CD4-positive, alpha-beta T cell (primary cell): Measurements from ENCODE around the gene MYO1C. TPM values are rescaled to one million over a fixed set of nuclear protein-coding genes. Genes with fewer than 3 reads are reported as not detected.

Source experiments
- ATAC-seq: fragments of 200-7000 bp; cut with Tn5 transposase; one replicate; pipeline ENCODE4 v1.10.0; 2022; ENCODE audit warnings: mild to moderate bottlenecking; ENCODE audit not compliant: poor library complexity
- CTCF ChIA-PET: fragments of 350-600 bp; sonication (Branson Sonifier 250); formaldehyde crosslinking; loops from one replicate; lab custom pipeline; 2021; ENCODE audit warnings: antibody characterized with exemption, inconsistent platforms; lab: Charles Lee
- POLR2A ChIA-PET: fragments of 350-600 bp; sonication (Branson Sonifier 250); formaldehyde crosslinking; loops from one replicate; lab custom pipeline; 2021; ENCODE audit warnings: antibody characterized with exemption, inconsistent platforms; lab: Charles Lee
- DNase-seq, 14 experiments: peaks; one replicate each; pipeline ENCODE4 v3.0.0-alpha.2; 2013 to 2020; ENCODE audit warnings: mixed read lengths in 2 of 14
- H3K27ac ChIP-seq, 2 donors: one replicate each; pipeline versions ENCODE4 v1.5.1 to v1.7.0; 2013; ENCODE audit warnings: low read length in 2 of 2, low read depth in 1 of 2, mild to moderate bottlenecking in 1 of 2
- H3K27me3 ChIP-seq, 2 experiments: 1 replicate in 1 of 2; 2 replicates in 1 of 2; pipeline versions ENCODE4 v1.6.1 to v1.7.0; 2013; ENCODE audit warnings: low read length in 2 of 2, control low read depth in 1 of 2, mild to moderate bottlenecking in 1 of 2, moderate library complexity in 1 of 2; ENCODE audit not compliant: insufficient read depth in 2 of 2, control insufficient read depth in 1 of 2
- H3K36me3 ChIP-seq: one replicate; pipeline ENCODE4 v1.6.1; 2013; ENCODE audit warnings: low read length, control low read depth; ENCODE audit not compliant: insufficient read depth
- H3K4me1 ChIP-seq: one replicate; pipeline ENCODE4 v1.6.1; 2013; ENCODE audit warnings: low read length, control low read depth; ENCODE audit not compliant: insufficient read depth
- H3K4me3 ChIP-seq: one replicate; pipeline ENCODE4 v1.5.1; 2013; ENCODE audit warnings: mild to moderate bottlenecking, low read length, moderate library complexity
- H3K9me3 ChIP-seq, 2 experiments: 1 replicate in 1 of 2; 2 replicates in 1 of 2; pipeline versions ENCODE4 v1.6.1 to v1.7.0; 2013; ENCODE audit warnings: low read length in 2 of 2, mild to moderate bottlenecking in 2 of 2, control low read depth in 1 of 2, moderate library complexity in 1 of 2; ENCODE audit not compliant: control insufficient read depth in 1 of 2, insufficient read depth in 1 of 2
- H3K27ac Mint-ChIP-seq: one replicate; pipeline ENCODE4 v1.8.0; 2020; ENCODE audit warnings: mixed read lengths
- H3K27me3 Mint-ChIP-seq: one replicate; pipeline ENCODE4 v1.8.0; 2021; ENCODE audit warnings: mixed read lengths
- H3K36me3 Mint-ChIP-seq: one replicate; pipeline ENCODE4 v1.8.0; 2021; ENCODE audit warnings: low read depth, mixed read lengths
- H3K4me1 Mint-ChIP-seq: one replicate; pipeline ENCODE4 v1.8.0; 2021; ENCODE audit warnings: low read depth, mixed read lengths
- H3K4me3 Mint-ChIP-seq: one replicate; pipeline ENCODE4 v1.8.0; 2020; ENCODE audit warnings: mild to moderate bottlenecking, mixed read lengths
- H3K9me3 Mint-ChIP-seq: one replicate; pipeline ENCODE4 v1.8.0; 2020; ENCODE audit warnings: mixed read lengths
- CTCF ChIP-seq: fragments of 200-600 bp; IDR thresholded peaks from one replicate; pipeline ENCODE4 v1.8.0; 2022; ENCODE audit warnings: antibody characterized with exemption, mild to moderate bottlenecking
- intact Hi-C, 2 experiments: fragments of 100-400 bp; cut with DNase I in 1 of 2; cut with micrococcal nuclease in 1 of 2; formaldehyde crosslinking; loops; one replicate each; pipeline versions ENCODE4 v1.15.1 to v1.9.0; 2023 to 2025; cut with DNase I, micrococcal nuclease
- total RNA-seq, 174 experiments: library from RNA in 2 of 174; stranded (reverse) in 2 of 174; gene quantifications; one replicate each; pipeline ENCODE4 v1.2.3 and lab custom pipeline; 2021 to 2026

The MYO1C gene
- total RNA-seq, 2 experiments from 2014 or later: 21.0 to 24.7 TPM

GRCh38 chr17:1539811-1540210, 47.3 kb upstream of the MYO1C start:
- Mint-ChIP-seq H3K27me3 (no peaks in the 10 kb centered on the region), H3K4me1 (no peaks in the 10 kb centered on the region), H3K36me3 (peaks cover 67% of the 10 kb centered on the region), H3K27ac (no peak overlapping the region), H3K4me3 (no peak overlapping the region), H3K9me3 (no peaks in the 10 kb centered on the region)
- CTCF ChIA-PET: no interaction called here
- H3K9me3 ChIP-seq: no peaks in the 10 kb centered on the region
- no peak for TF ChIP-seq CTCF
- H3K27ac ChIP-seq: no peak overlapping the region
- ATAC-seq (no peak), DNase-seq (no peak)
- H3K4me3 ChIP-seq: no peak overlapping the region
- no peaks in the 10 kb centered on the region for H3K27me3 ChIP-seq
- H3K36me3 ChIP-seq: peaks cover 70% of the 10 kb centered on the region
- no peaks in the 10 kb centered on the region for H3K4me1 ChIP-seq
- POLR2A ChIA-PET: no interaction called here
- intact Hi-C loops: no loop called here

DNA sequence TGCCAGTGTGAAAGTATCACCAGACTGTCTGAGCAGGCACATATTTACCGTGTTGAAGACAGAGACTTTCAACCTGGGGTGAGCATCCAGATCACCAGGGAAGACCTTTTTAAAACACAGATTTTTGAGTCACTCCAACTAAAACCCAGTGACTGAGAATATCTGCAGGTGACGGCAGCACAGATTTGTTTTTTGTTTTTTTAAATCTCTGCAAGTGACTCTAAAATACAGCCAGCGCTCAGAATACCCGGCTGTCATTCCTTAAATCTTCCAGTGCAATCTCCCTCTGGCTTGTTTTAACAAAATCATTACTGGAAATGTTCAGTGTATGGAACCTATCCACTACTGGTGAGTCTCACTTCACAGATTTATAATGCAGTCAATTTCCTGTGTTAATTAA, 43.3 kb upstream of the MYO1C start:
- H3K4me3 Mint-ChIP-seq: no peak overlapping the region
- Histone ChIP-seq H3K36me3 (peaks cover 67% of the 10 kb centered on the region), H3K27me3 (no peaks in the 10 kb centered on the region), H3K4me1 (no peaks in the 10 kb centered on the region), H3K9me3 (no peaks in the 10 kb centered on the region), H3K4me3 (no peak overlapping the region), H3K27ac (no peak overlapping the region)
- POLR2A ChIA-PET: no interaction called here
- ATAC-seq (no peak), DNase-seq (no peak)
- CTCF ChIA-PET: no interaction called here
- TF ChIP-seq CTCF: no peak
- H3K9me3 Mint-ChIP-seq: no peaks in the 10 kb centered on the region
- no peaks in the 10 kb centered on the region for H3K27me3 Mint-ChIP-seq
- intact Hi-C loops: no loop called here
- H3K4me1 Mint-ChIP-seq: no peaks in the 10 kb centered on the region
- H3K27ac Mint-ChIP-seq: no peak overlapping the region
- H3K36me3 Mint-ChIP-seq: peaks cover 62% of the 10 kb centered on the region

DNA sequence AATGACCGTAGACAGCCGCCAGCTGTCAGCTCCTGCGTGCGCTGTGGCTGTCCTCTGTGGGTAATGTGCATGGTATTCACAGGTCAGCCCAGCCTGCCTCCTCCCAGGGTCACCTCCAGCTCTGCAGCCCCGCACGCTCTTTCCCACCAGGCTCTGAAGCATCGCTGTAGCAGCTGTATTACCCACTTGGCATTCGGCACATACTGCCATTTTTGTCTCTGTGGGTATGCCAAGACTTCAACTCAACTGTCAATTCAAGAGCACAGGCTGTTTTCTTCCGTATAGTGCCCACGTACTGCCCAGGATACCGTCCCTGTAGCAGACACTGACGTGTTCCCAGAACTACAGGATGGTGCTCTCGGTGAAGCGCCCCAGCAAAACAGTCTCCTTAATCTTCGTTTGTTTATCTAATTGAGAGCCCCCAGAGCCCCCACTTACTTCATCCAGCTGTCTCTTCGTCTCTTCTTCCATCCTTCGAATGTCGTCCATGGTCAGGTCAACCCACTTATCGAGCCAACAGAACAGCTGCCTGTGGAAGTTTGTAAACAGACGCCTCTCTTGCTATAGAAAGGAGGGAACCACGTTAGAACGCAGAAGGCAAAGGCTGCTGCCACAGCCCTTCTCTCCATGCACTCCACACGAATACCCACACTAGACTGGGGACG, 41.3 kb upstream of the MYO1C start:
- Mint-ChIP-seq H3K4me1 (no peaks in the 10 kb centered on the region), H3K27me3 (no peaks in the 10 kb centered on the region), H3K36me3 (peaks cover 56% of the 10 kb centered on the region), H3K27ac (no peak overlapping the region), H3K4me3 (no peak overlapping the region), H3K9me3 (no peaks in the 10 kb centered on the region)
- Histone ChIP-seq H3K4me3 (no peak overlapping the region), H3K27ac (no peak overlapping the region), H3K9me3 (no peaks in the 10 kb centered on the region), H3K27me3 (no peaks in the 10 kb centered on the region), H3K4me1 (no peaks in the 10 kb centered on the region), H3K36me3 (peaks cover 58% of the 10 kb centered on the region)
- ATAC-seq: no peak
- ChIA-PET CTCF (interaction anchor here (1.5 to 2.0 kb wide), 3 partner anchors 18 to 168 kb away, joined by 4 to 15 read pairs (median 12); partner anchors contain the start of gene INPP5K), POLR2A (interaction anchor here (0.7 to 2.4 kb wide), 2 partner anchors 17 to 169 kb away, joined by 4 to 12 read pairs; partner anchors contain the start of gene INPP5K)
- intact Hi-C loops: loop anchor here (1.0 to 5.0 kb wide), 4 partner anchors 168 to 276 kb away; no protein-coding TSS in a partner anchor
- TF ChIP-seq CTCF: no peak
- no peak for DNase-seq
